CD4-positive, alpha-beta T cell treated with Interleukin-15 for 1 hour (primary cell): ENCODE data around the gene HEXB.

Experiments
- DNase-seq: peaks from one replicate; pipeline ENCODE4 v3.0.0-alpha.2; 2020

The HEXB gene

GRCh38 chr5:74761241-74761640, 76.2 kb downstream of the HEXB start:
- DNase-seq = no peak

GRCh38 chr5:74762599-74762998, 77.6 kb downstream of the HEXB start:
- DNase-seq = no peak

- no peak for DNase-seq
Measured at GRCh38 chr5:74763504-74763903, 78.5 kb downstream of the HEXB start.

DNA sequence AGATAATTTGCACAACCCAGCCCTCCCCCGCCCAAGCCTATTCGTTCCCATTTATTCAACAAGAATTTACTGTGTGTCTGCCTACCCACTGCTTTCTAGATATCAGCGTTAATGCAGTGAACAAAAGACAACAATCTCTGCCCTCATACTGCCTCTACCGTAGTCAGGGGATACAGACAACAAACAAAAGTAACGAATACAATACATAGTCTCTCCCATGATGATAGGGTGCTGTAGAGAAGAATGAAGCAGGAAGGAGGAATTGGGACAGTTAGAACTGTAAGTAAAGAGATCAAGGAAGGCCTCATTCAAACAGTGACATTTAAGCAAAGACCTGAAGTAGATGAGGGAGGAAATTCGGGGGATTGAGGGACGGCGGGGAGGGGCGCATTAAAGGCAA, 80.2 kb downstream of the HEXB start:
- DNase-seq = no peak

DNA sequence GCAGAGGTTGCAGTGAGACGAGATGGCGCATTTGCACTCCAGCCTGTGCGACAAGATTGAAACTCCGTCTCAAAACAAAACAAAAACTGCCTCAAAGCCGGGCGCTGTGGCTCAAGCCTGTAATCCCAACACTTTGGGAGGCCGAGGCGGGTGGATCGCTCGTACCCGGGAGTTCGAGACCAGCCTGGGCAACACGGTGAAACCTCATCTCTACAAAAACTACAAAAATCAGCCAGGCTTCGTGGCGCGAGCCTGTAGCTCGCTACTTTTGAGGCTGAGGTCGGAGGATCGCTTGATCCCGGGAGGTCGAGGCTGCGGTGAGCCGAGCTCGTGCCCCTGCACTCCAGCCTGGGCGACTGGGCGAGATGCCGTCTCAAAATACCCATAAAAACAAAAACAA, 80.9 kb downstream of the HEXB start:
- DNase-seq = no peak

DNA sequence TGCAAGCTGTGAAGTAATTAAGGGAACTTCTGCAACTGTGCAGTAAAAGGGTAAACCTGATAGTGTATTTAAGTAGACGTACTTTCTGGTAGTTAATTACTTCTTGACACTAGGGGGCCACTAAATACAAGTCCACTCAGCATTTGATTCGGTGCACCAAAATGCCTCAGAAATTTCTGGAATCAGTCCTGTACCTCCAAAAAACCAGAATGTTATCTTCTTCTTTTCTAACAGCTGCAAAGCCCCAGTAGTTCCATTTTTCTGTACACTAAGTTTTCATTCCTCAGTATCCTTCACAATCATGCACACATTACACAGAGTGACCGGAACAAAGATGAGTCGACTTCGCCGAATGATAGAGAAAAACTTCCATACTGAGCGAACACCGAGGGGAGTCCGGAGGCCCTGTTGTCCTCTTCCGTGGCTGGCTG, 81.4 kb downstream of the HEXB start:
- DNase-seq = no peak

- DNase-seq = peak; percentile 90
Measured at GRCh38 chr5:74766849-74767578, 82.0 kb downstream of the HEXB start, which contains the start of the genes GFM2 and NSA2. Gene GFM2, minus strand, starts transcription at chr5:74767117. Its CDS starts 3,375 bp downstream, at chr5:74763742. Gene NSA2, plus strand, starts transcription at chr5:74767249. Its CDS starts 112 bp downstream, at chr5:74767361.

DNA sequence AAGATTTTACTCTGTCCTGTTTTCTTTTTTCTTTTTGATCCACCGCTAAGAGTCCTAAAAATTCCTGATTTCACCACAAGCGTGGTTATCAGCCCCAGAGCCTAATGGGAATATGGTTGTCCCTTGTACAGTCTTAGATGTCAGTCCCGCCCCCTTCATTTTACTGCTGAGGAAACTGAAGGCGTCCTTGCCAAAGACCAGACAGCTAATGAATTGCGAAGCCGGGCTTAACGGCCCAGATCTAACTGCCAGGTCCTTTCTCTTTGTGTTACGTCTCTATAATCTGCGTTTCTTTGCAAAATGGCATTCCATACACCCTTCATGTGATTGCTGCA, 82.5 kb downstream of the HEXB start:
- DNase-seq = no peak
